ENCODE measurements around the gene DGLUCY. TPM values are rescaled to one million over a fixed set of nuclear protein-coding genes. Genes with fewer than 3 reads are reported as not detected.

DGLUCY gene
- polyA plus RNA-seq, 3 donors: 54.9 to 88.4 (median 66.0) TPM

DNA sequence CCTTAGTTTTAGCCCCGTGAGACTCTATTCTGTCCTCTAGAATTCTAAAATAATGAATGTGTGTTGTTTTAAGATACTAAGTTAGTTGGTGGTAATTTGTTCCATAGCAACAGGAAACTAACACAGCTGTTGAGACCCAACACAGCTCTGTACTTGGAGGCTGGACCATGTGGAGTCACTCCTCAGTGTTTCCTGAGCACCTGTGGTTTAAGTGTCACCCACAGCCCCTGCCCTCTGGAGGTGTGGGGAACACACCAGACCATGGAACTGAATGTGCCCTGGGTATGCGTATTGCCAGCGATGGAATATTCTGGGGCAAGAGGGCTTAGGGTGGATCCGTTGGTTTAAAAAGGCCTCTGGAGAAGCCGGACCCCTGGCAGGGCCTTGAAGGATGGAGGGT, 147.2 kb downstream of the DGLUCY start:
- H2AFZ ChIP-seq (ENCODE audit: insufficient read depth, low read depth, low read length, poor library complexity, severe bottlenecking): no peak overlapping the region
- peaks cover 0 to 3% of the 10 kb centered on the region in 2 donors for H3K9me3 ChIP-seq (replicated peaks in 1 of 2; ENCODE audit: control insufficient read depth in 1 of 2, insufficient read depth in 1 of 2, low read length in 2 of 2)
- intact Hi-C loops (cut with micrococcal nuclease): no loop called here
- H3K36me3 ChIP-seq (replicated peaks in 1 of 2; ENCODE audit: control insufficient read depth in 1 of 2, insufficient read depth in 2 of 2, low read length in 2 of 2): no peaks in the 10 kb centered on the region
- H3K4me3 ChIP-seq (replicated peaks in 1 of 3; ENCODE audit: low read depth in 2 of 3, low read length in 3 of 3): no peak overlapping the region
- H3K4me1 ChIP-seq (ENCODE audit: control insufficient read depth in 1 of 2, insufficient read depth in 2 of 2, low read length in 2 of 2): peaks cover 8 to 16% of the 10 kb centered on the region in 2 donors
- H3K9ac ChIP-seq (ENCODE audit: insufficient read depth, low read length, poor library complexity, severe bottlenecking): no peak overlapping the region
- no peaks in the 10 kb centered on the region for H3K79me2 ChIP-seq (ENCODE audit: insufficient read depth, low read length)
- peaks cover 6% of the 10 kb centered on the region for H4K20me1 ChIP-seq (ENCODE audit: insufficient read depth, low read length)
- Mint-ChIP-seq H3K27me3 (ENCODE audit: low read depth in 3 of 3) (peaks cover 39 to 59% (median 42%) of the 10 kb centered on the region in 3 donors), H3K9me3 (peaks cover 2 to 7% (median 5%) of the 10 kb centered on the region in 7 donors), H3K27ac (no peak overlapping the region), H3K4me1 (peaks cover 20% of the 10 kb centered on the region), H3K4me3 (no peak overlapping the region), H3K36me3 (peaks cover 0 to 7% of the 10 kb centered on the region in 2 donors)
- H3K4me2 ChIP-seq (replicated peaks; ENCODE audit: extremely low read depth, low read length, poor library complexity, severe bottlenecking): no peak overlapping the region
- WGBS (ENCODE audit: insufficient coverage): 92% methylated on average over 4 of the region's 5 CpGs
- DNase-seq: no peak
- H3K27me3 ChIP-seq (ENCODE audit: control insufficient read depth in 2 of 2, insufficient read depth in 2 of 2, low read length in 2 of 2): peaks cover 27 to 48% of the 10 kb centered on the region in 2 donors
- TF ChIP-seq, protein P1, sequence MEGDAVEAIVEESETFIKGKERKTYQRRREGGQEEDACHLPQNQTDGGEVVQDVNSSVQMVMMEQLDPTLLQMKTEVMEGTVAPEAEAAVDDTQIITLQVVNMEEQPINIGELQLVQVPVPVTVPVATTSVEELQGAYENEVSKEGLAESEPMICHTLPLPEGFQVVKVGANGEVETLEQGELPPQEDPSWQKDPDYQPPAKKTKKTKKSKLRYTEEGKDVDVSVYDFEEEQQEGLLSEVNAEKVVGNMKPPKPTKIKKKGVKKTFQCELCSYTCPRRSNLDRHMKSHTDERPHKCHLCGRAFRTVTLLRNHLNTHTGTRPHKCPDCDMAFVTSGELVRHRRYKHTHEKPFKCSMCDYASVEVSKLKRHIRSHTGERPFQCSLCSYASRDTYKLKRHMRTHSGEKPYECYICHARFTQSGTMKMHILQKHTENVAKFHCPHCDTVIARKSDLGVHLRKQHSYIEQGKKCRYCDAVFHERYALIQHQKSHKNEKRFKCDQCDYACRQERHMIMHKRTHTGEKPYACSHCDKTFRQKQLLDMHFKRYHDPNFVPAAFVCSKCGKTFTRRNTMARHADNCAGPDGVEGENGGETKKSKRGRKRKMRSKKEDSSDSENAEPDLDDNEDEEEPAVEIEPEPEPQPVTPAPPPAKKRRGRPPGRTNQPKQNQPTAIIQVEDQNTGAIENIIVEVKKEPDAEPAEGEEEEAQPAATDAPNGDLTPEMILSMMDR (IDR thresholded peaks at IDR 0.05): no peak
- no peak overlapping the region for H3K27ac ChIP-seq (ENCODE audit: low read depth in 1 of 2, low read length in 2 of 2)

DNA sequence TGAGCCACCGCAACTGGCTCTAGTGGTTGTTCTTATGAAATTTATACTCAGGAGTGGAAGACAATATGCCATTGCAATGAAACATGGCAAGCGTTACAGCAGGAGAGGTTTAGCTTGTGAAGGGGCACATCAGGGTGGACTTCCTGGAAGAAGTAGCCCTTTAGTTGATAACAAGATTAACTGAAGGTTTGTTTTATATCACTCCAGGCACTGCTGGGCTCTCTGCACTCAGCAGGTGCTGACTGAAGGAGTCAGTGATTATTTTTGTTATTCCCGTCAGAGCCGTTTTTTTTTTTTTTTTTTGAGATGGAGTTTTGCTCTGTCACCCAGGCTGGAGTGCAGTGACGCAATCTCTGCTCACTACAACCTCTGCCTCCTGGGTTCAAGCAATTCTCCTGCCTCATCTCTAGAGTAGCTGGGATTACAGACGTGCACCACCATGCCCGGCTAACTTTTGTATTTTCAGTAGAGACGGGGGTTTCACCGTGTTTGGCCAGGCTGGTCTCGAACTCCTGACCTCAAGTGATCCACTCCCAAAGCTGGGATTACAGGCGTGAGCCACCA, 148.2 kb downstream of the DGLUCY start:
- 96% methylated on average over 6 of the region's 11 CpGs for WGBS (ENCODE audit: insufficient coverage)
- H4K20me1 ChIP-seq (ENCODE audit: insufficient read depth, low read length): peaks cover 6% of the 10 kb centered on the region
- H3K79me2 ChIP-seq (ENCODE audit: insufficient read depth, low read length): no peaks in the 10 kb centered on the region
- no peak overlapping the region for H3K9ac ChIP-seq (ENCODE audit: insufficient read depth, low read length, poor library complexity, severe bottlenecking)
- TF ChIP-seq, protein P1 (IDR thresholded peaks at IDR 0.05): no peak
- no peak overlapping the region for H3K4me2 ChIP-seq (replicated peaks; ENCODE audit: extremely low read depth, low read length, poor library complexity, severe bottlenecking)
- peaks cover 0 to 7% of the 10 kb centered on the region in 2 donors for H3K36me3 Mint-ChIP-seq
- H3K9me3 Mint-ChIP-seq: peaks cover 2 to 7% (median 5%) of the 10 kb centered on the region in 7 donors
- H3K4me1 ChIP-seq (ENCODE audit: control insufficient read depth in 1 of 2, insufficient read depth in 2 of 2, low read length in 2 of 2): peaks cover 8 to 16% of the 10 kb centered on the region in 2 donors
- H3K27me3 Mint-ChIP-seq (ENCODE audit: low read depth in 3 of 3): peaks cover 36 to 56% (median 41%) of the 10 kb centered on the region in 3 donors
- H3K4me3 ChIP-seq (replicated peaks in 1 of 3; ENCODE audit: low read depth in 2 of 3, low read length in 3 of 3): no peak overlapping the region
- H3K4me3 Mint-ChIP-seq: peak overlapping the region in 1 of 2 donors; percentile 35
- peaks cover 20% of the 10 kb centered on the region for H3K4me1 Mint-ChIP-seq
- no peaks in the 10 kb centered on the region for H3K36me3 ChIP-seq (replicated peaks in 1 of 2; ENCODE audit: control insufficient read depth in 1 of 2, insufficient read depth in 2 of 2, low read length in 2 of 2)
- intact Hi-C loops (cut with micrococcal nuclease): no loop called here
- H3K9me3 ChIP-seq (replicated peaks in 1 of 2; ENCODE audit: control insufficient read depth in 1 of 2, insufficient read depth in 1 of 2, low read length in 2 of 2): peaks cover 0 to 3% of the 10 kb centered on the region in 2 donors
- no peak overlapping the region for H3K27ac ChIP-seq (ENCODE audit: low read depth in 1 of 2, low read length in 2 of 2)
- peaks cover 27 to 50% of the 10 kb centered on the region in 2 donors for H3K27me3 ChIP-seq (ENCODE audit: control insufficient read depth in 2 of 2, insufficient read depth in 2 of 2, low read length in 2 of 2)
- DNase-seq: no peak
- no peak overlapping the region for H2AFZ ChIP-seq (ENCODE audit: insufficient read depth, low read depth, low read length, poor library complexity, severe bottlenecking)
- peak overlapping the region in 1 of 7 donors; percentile 62 for H3K27ac Mint-ChIP-seq
